Smooth muscle cell (in vitro differentiated cells): ENCODE measurements around the gene NDRG3. TPM values are rescaled to one million over a fixed set of nuclear protein-coding genes. Genes with fewer than 3 reads are reported as not detected.

Experiments
- DNase-seq: peaks from one replicate; lab custom pipeline; 2025; ENCODE audit not compliant: unreplicated experiment; lab: John Stamatoyannopoulos, UW
- H2AFZ ChIP-seq: fragments of 200-600 bp; sonication (generic); 2 replicates; pipeline ENCODE4 v1.6.0; 2016; ENCODE audit warnings: antibody characterized with exemption, low read depth, mild to moderate bottlenecking
- H3F3A ChIP-seq: fragments of 200-600 bp; sonication (generic); 2 replicates; pipeline ENCODE4 v1.6.0; 2017; ENCODE audit warnings: antibody characterized with exemption, low read depth
- H3K27ac ChIP-seq: fragments of 200-600 bp; sonication (generic); 2 replicates; pipeline ENCODE4 v1.5.1; 2016; ENCODE audit warnings: low read depth, mild to moderate bottlenecking
- H3K27me3 ChIP-seq: fragments of 200-600 bp; sonication (generic); 2 replicates; pipeline ENCODE4 v1.6.1; 2016; ENCODE audit warnings: low read depth, mild to moderate bottlenecking
- H3K36me3 ChIP-seq: fragments of 200-600 bp; sonication (generic); 2 replicates; pipeline ENCODE4 v1.5.1; 2016; ENCODE audit warnings: low read depth
- H3K4me1 ChIP-seq: fragments of 200-600 bp; sonication (generic); 2 replicates; pipeline ENCODE4 v1.5.1; 2016; ENCODE audit warnings: low read depth
- H3K4me2 ChIP-seq: fragments of 200-600 bp; sonication (generic); 2 replicates; pipeline ENCODE4 v1.6.0; 2016; ENCODE audit warnings: mild to moderate bottlenecking
- H3K4me3 ChIP-seq: fragments of 200-600 bp; sonication (generic); 2 replicates; pipeline ENCODE4 v1.5.1; 2016; ENCODE audit warnings: mild to moderate bottlenecking
- H3K79me2 ChIP-seq: fragments of 200-600 bp; sonication (generic); 2 replicates; pipeline ENCODE4 v1.6.0; 2016; ENCODE audit warnings: low read depth, mild to moderate bottlenecking
- H3K9ac ChIP-seq: fragments of 200-600 bp; sonication (generic); 2 replicates; pipeline ENCODE4 v1.6.0; 2016; ENCODE audit warnings: low read depth
- H3K9me3 ChIP-seq: fragments of 200-600 bp; sonication (generic); replicated peaks from 2 replicates; pipeline ENCODE4 v1.5.1; 2016; ENCODE audit warnings: low read depth
- H4K20me1 ChIP-seq: fragments of 200-600 bp; sonication (generic); 2 replicates; pipeline ENCODE4 v1.6.0; 2016; ENCODE audit warnings: low read depth
- CTCF ChIP-seq: fragments of 200-600 bp; sonication (generic); IDR thresholded peaks from 2 replicates; pipeline ENCODE4 v1.5.1; 2017; ENCODE audit warnings: borderline replicate concordance, mild to moderate bottlenecking, antibody characterized with exemption; ENCODE audit not compliant: insufficient read depth, poor library complexity, severe bottlenecking
- whole genome bisulfite sequencing: methylation state at CpG from one replicate; pipeline ENCODE4 v1.1.7; 2016; ENCODE audit warnings: low lambda C conversion rate; 5-methylcytosine and 5-hydroxymethylcytosine counted together
- polyA plus RNA-seq: library from polyadenylated mRNA; unstranded; fragments of >200 nt; fragmentation: Nextera tagmentation; extraction: Ambion mirVana; gene quantifications from 2 replicates; pipeline ENCODE4 v1.2.1, GENCODE V29; 2016
- total RNA-seq: library from RNA; depleted of rRNA; stranded (reverse); fragments of >200 nt; gene quantifications from 2 replicates; pipeline ENCODE4 v1.2.3, GENCODE V29; 2014

Gene NDRG3
- total and polyA plus RNA-seq, 2 experiments from 2014 or later = 13.4 to 14.6 TPM

- no peak overlapping the region for H3K4me3 ChIP-seq
- no peak overlapping the region for H3K9ac ChIP-seq
- no peak overlapping the region for H2AFZ ChIP-seq
- WGBS = 98% methylated on average over 3 of the region's 3 CpGs
- no peak overlapping the region for H3K4me2 ChIP-seq
- no peaks in the 10 kb centered on the region for H3K4me1 ChIP-seq
- H3F3A ChIP-seq = no peaks in the 10 kb centered on the region
- H3K36me3 ChIP-seq = no peaks in the 10 kb centered on the region
- no peaks in the 10 kb centered on the region for H3K79me2 ChIP-seq
- TF ChIP-seq CTCF = no peak
- no peaks in the 10 kb centered on the region for H3K9me3 ChIP-seq
- H3K27me3 ChIP-seq = peaks cover 19% of the 10 kb centered on the region
- peaks cover 74% of the 10 kb centered on the region for H4K20me1 ChIP-seq
- H3K27ac ChIP-seq = no peak overlapping the region
- no peak for DNase-seq
Measured at GRCh38 chr20:36726168-36726567, 19.7 kb downstream of the NDRG3 start.

DNA sequence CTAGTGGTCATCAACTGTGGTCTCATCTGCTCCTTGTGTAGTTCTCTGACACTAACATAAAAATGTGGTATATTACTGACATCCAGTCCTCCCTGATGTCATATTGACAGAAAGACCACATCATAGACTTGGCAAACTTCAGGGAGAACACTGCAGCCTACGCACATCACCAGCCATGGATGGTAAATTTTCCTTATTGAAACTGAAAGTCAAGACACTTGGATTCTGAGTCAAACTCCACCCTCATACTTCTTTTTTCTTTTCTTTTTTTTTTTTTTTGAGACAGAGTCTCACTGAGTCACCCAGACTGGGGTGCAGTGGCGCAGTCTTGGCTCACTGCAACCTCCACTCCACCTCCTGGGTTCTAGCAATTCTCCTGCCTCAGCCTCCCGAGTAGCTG, 25.4 kb downstream of the NDRG3 start:
- no peaks in the 10 kb centered on the region for H3K79me2 ChIP-seq
- H3K36me3 ChIP-seq = no peaks in the 10 kb centered on the region
- no peak for TF ChIP-seq CTCF
- 96% methylated on average over 3 of the region's 3 CpGs for WGBS
- no peaks in the 10 kb centered on the region for H3K27me3 ChIP-seq
- no peak overlapping the region for H3K27ac ChIP-seq
- no peaks in the 10 kb centered on the region for H3F3A ChIP-seq
- no peak overlapping the region for H3K4me3 ChIP-seq
- DNase-seq = no peak
- no peaks in the 10 kb centered on the region for H3K4me1 ChIP-seq
- no peaks in the 10 kb centered on the region for H3K9me3 ChIP-seq
- no peak overlapping the region for H3K9ac ChIP-seq
- H3K4me2 ChIP-seq = no peak overlapping the region
- H2AFZ ChIP-seq = no peak overlapping the region
- H4K20me1 ChIP-seq = peaks cover 36% of the 10 kb centered on the region

GRCh38 chr20:36717657-36718056, 28.2 kb downstream of the NDRG3 start:
- Histone ChIP-seq H3K9me3 (no peaks in the 10 kb centered on the region), H4K20me1 (peaks cover 19% of the 10 kb centered on the region), H3K4me2 (no peak overlapping the region), H3F3A (no peaks in the 10 kb centered on the region), H3K36me3 (no peaks in the 10 kb centered on the region), H3K4me1 (no peaks in the 10 kb centered on the region), H3K27ac (no peak overlapping the region), H2AFZ (no peak overlapping the region), H3K27me3 (no peaks in the 10 kb centered on the region), H3K79me2 (no peaks in the 10 kb centered on the region), H3K9ac (no peak overlapping the region), H3K4me3 (no peak overlapping the region)
- TF ChIP-seq CTCF = no peak
- WGBS = 84% methylated on average over 2 of the region's 2 CpGs
- DNase-seq = no peak

GRCh38 chr20:36717021-36717420, 28.9 kb downstream of the NDRG3 start:
- no peak overlapping the region for H3K4me3 ChIP-seq
- WGBS = 97% methylated on average over 3 of the region's 3 CpGs

More at GRCh38 chr20:36717021-36717420, 28.9 kb downstream of the NDRG3 start:
- no peak overlapping the region for H3K9ac ChIP-seq
- H4K20me1 ChIP-seq = peaks cover 18% of the 10 kb centered on the region
- no peaks in the 10 kb centered on the region for H3K4me1 ChIP-seq
- H3K4me2 ChIP-seq = no peak overlapping the region
- H3K36me3 ChIP-seq = no peaks in the 10 kb centered on the region
- H3K9me3 ChIP-seq = no peaks in the 10 kb centered on the region
- H2AFZ ChIP-seq = no peak overlapping the region
- no peaks in the 10 kb centered on the region for H3K27me3 ChIP-seq
- H3K79me2 ChIP-seq = no peaks in the 10 kb centered on the region
- DNase-seq = no peak
- no peak for TF ChIP-seq CTCF
- no peak overlapping the region for H3K27ac ChIP-seq
- no peaks in the 10 kb centered on the region for H3F3A ChIP-seq
